Ishikawa (cell line): ENCODE data around the gene STT3B.

Experiments
- CEBPB ChIP-seq: IDR thresholded peaks from 2 replicates; pipeline ENCODE4 v1.6.1; 2012
- CREB1 ChIP-seq: IDR thresholded peaks from 2 replicates; pipeline ENCODE4 v1.6.1; 2012; ENCODE audit warnings: low read depth
- EGR1 ChIP-seq: IDR thresholded peaks from 2 replicates; pipeline ENCODE4 v1.6.1; 2012
- EP300 ChIP-seq: IDR thresholded peaks from 2 replicates; pipeline ENCODE4 v1.6.1; 2012; ENCODE audit warnings: borderline replicate concordance
- FOXM1 ChIP-seq: IDR thresholded peaks from 2 replicates; pipeline ENCODE4 v1.6.1; 2012; ENCODE audit warnings: low read depth, borderline replicate concordance
- MAX ChIP-seq: IDR thresholded peaks from 2 replicates; pipeline ENCODE4 v1.6.1; 2012
- NFIC ChIP-seq: IDR thresholded peaks from 2 replicates; pipeline ENCODE4 v1.6.1; 2012
- RAD21 ChIP-seq: IDR thresholded peaks from 2 replicates; pipeline ENCODE4 v1.6.1; 2012; ENCODE audit warnings: low read depth
- REST ChIP-seq: IDR thresholded peaks from 2 replicates; pipeline ENCODE4 v1.6.1; 2012; ENCODE audit warnings: low read depth, mild to moderate bottlenecking
- TAF1 ChIP-seq: IDR thresholded peaks from 2 replicates; pipeline ENCODE4 v1.6.1; 2012; ENCODE audit warnings: low read depth, mild to moderate bottlenecking
- TCF12 ChIP-seq: IDR thresholded peaks from 2 replicates; pipeline ENCODE4 v1.6.1; 2012; ENCODE audit warnings: low read depth
- TEAD4 ChIP-seq: IDR thresholded peaks from 2 replicates; pipeline ENCODE4 v1.6.1; 2012
- USF1 ChIP-seq: IDR thresholded peaks from 2 replicates; pipeline ENCODE4 v1.6.1; 2012
- YY1 ChIP-seq: IDR thresholded peaks from 2 replicates; pipeline ENCODE4 v1.6.1; 2012; ENCODE audit warnings: low read depth
- ZBTB7A ChIP-seq: IDR thresholded peaks from 2 replicates; pipeline ENCODE4 v1.6.1; 2012; ENCODE audit warnings: low read depth

Gene STT3B

GRCh38 chr3:31581660-31582059 lies 48.9 kb downstream of the STT3B start:
- TF ChIP-seq EGR1: no peak
- no peak for TF ChIP-seq TCF12
- no peak for TF ChIP-seq CREB1
- TF ChIP-seq NFIC: no peak
- no peak for TF ChIP-seq USF1
- no peak for TF ChIP-seq MAX
- TF ChIP-seq ZBTB7A: no peak
- no peak for TF ChIP-seq YY1
- no peak for TF ChIP-seq CEBPB
- TF ChIP-seq REST: no peak
- no peak for TF ChIP-seq FOXM1

- TF ChIP-seq NFIC: no peak
- TF ChIP-seq EP300: no peak
- no peak for TF ChIP-seq EGR1
- TF ChIP-seq CEBPB: no peak
- no peak for TF ChIP-seq MAX
- no peak for TF ChIP-seq ZBTB7A
- no peak for TF ChIP-seq USF1
- TF ChIP-seq REST: no peak
- no peak for TF ChIP-seq TAF1
- TF ChIP-seq CREB1: no peak
- TF ChIP-seq YY1: no peak
Observed at GRCh38 chr3:31589228-31589627, 56.5 kb downstream of the STT3B start.

GRCh38 chr3:31590650-31591049 lies 57.9 kb downstream of the STT3B start:
- TF ChIP-seq NFIC: no peak
- TF ChIP-seq TAF1: no peak
- TF ChIP-seq YY1: no peak
- TF ChIP-seq USF1: no peak
- no peak for TF ChIP-seq CEBPB
- TF ChIP-seq REST: no peak
- no peak for TF ChIP-seq EGR1
- TF ChIP-seq ZBTB7A: no peak
- TF ChIP-seq FOXM1: no peak
- TF ChIP-seq CREB1: no peak
- no peak for TF ChIP-seq MAX

- TF ChIP-seq EGR1 (no peak), EP300 (no peak), REST (no peak), MAX (no peak), CREB1 (no peak), RAD21 (no peak), FOXM1 (no peak), ZBTB7A (no peak), TEAD4 (no peak), TCF12 (no peak), YY1 (no peak), NFIC (no peak), CEBPB (no peak)
Observed at GRCh38 chr3:31592764-31593163, 60.0 kb downstream of the STT3B start.
